OCI-LY1 (cell line): ENCODE data around the gene CCNB1.

Source experiments
- CTCF ChIP-seq: fragments of 200-600 bp; sonication (generic), shearing (Covaris generic); IDR thresholded peaks from 2 replicates; pipeline ENCODE4 v1.5.1; 2017; ENCODE audit warnings: mild to moderate bottlenecking, antibody characterized with exemption, low read length, moderate library complexity, mixed read lengths
- EZH2 ChIP-seq: fragments of 200-600 bp; sonication (generic), shearing (Covaris generic); IDR thresholded peaks from 2 replicates; pipeline ENCODE4 v1.8.0; 2017; ENCODE audit warnings: borderline replicate concordance, mixed run types, mild to moderate bottlenecking, antibody characterized with exemption, low read length, moderate library complexity, mixed read lengths

DNA sequence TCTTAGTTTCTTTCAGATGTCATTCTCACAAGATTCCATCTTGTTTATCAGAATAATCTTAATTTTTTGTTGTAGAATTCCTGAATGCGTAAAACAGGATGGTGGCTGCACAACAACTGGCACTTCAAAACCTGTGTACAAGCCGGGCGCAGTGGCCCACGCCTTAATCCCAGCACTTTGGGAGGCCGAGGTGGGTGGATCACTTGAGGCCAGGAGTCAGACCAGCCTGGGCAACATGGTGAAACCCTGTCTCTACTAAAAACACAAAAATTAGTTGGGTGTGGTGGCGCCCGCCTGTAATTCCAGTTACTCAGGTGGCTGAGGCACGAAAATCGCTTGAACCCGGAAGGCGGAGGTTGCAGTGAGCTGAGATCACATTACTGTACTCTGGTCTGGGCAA is 10.5 kb upstream of the CCNB1 start:
- TF ChIP-seq EZH2 (no peak), CTCF (no peak)
